GM12872 (cell line): ENCODE results near the gene DMXL1.

Source experiments
- TF ChIP-seq, protein P1 (sequence below): IDR thresholded peaks from 3 replicates; pipeline ENCODE4 v1.5.1; 2011; ENCODE audit warnings: low read depth, mild to moderate bottlenecking, low read length, moderate library complexity; ENCODE audit not compliant: insufficient read depth

DMXL1 gene

DNA sequence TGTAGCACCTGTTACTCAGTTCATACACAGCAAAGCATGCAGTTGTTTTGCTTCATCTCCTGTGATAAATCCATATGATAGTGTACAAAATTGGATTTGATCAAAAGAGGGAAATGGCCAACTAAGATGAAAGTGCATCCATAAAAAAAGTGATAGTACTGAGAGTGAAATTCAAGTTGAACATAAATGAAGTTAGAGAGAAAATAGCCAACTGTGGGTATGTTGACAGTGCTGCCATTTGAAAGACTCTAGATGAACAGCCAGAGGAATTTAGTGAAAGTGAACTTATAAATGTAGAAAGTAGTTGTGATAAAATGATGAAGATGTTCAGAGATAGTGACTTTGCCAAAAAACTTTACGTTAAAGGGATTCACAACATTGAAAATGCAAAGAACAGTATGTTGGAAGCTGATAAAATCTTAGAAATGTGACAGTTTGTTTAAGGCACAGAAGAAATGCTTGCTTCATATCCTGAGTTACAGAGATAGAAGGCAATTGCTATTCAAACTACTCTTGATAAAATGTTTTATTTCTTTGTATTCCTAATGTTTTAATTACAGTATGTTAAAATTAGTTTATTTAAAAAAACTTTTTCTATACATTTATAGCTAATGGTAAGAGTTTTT lies 119.7 kb downstream of the DMXL1 start:
- TF ChIP-seq, protein P1, sequence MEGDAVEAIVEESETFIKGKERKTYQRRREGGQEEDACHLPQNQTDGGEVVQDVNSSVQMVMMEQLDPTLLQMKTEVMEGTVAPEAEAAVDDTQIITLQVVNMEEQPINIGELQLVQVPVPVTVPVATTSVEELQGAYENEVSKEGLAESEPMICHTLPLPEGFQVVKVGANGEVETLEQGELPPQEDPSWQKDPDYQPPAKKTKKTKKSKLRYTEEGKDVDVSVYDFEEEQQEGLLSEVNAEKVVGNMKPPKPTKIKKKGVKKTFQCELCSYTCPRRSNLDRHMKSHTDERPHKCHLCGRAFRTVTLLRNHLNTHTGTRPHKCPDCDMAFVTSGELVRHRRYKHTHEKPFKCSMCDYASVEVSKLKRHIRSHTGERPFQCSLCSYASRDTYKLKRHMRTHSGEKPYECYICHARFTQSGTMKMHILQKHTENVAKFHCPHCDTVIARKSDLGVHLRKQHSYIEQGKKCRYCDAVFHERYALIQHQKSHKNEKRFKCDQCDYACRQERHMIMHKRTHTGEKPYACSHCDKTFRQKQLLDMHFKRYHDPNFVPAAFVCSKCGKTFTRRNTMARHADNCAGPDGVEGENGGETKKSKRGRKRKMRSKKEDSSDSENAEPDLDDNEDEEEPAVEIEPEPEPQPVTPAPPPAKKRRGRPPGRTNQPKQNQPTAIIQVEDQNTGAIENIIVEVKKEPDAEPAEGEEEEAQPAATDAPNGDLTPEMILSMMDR = no peak

DNA sequence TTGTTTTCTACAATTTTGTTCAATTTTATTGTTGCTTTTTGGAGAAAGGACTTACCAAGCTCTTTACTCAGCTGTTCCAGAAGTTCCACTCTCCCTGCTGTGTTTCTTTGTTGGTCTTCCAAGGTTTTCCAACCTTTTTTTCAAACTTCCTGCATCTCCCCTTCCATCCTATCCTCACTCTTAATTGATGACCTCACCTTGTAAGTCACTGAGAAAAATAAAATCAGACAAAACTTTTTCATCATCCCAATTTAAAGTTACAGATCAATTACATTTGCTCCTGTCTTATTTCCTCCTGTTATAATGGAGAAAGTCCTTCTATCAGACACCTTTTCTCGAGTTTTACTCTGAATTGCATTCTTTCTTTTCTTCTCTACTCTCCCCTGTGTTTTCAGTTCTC lies 121.1 kb downstream of the DMXL1 start:
- TF ChIP-seq, protein P1 = no peak

DNA sequence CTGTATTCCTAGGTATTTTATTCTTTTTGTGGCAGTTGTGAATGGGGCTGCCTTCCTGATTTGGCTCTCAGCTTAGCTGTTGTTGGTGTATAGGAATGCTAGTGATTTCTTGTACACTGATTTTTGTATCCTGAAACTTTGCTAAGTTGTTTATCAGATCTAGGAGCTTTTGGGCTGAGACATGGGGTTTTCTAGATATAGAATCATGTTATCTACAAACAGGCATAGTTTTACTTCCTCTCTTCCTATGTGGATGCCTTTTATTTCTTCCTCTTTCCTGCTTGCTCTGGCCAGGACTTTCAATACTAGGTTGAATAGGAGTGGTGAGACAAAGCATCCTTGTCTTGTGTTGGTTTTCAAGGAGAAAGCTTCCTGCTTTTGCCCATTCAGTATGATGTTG lies 129.9 kb downstream of the DMXL1 start:
- TF ChIP-seq, protein P1 = no peak

GRCh38 chr5:119207105-119207504 lies 136.2 kb downstream of the DMXL1 start:
- TF ChIP-seq, protein P1 = no peak

GRCh38 chr5:119212026-119212425 lies 141.1 kb downstream of the DMXL1 start:
- TF ChIP-seq, protein P1 = no peak

DNA sequence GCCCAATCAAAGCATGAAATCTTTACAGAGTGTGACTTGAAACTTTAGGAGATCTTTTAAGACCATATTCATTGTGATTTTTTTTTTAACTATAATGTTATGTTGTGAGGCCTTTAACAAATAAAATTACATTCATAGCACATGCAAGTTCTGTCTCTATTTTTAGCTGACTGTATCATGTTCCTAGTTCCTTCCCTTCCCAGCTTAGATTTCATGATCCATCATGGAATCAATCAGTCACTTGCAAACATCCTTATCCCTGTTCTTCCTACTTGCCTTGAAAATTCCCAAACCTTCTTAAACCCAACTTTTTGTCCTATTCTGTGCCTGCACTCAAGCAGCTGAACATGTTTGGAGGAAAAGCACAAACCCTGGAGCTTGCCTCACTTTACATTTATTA lies 141.8 kb downstream of the DMXL1 start:
- TF ChIP-seq, protein P1 = no peak

DNA sequence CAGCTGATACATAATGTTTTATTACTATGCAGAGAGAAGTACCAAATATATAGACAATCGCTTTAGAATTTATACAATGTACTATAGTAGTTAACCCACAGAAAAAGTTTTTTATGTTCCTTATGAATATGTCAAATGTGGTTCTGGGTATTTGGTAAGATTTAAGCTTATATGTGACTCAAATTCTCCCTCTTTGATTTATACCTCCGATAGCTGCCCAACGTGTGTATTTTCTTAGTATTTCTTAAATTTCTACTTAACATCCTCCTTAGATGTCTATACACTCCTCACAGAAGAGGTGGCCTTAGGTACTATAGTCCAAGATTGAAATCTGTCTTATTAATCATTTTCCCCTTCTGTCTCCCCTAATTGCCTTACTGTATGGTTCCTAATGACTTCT lies 146.3 kb downstream of the DMXL1 start:
- TF ChIP-seq, protein P1 = no peak
